Measurements from ENCODE around the gene ATP2B2.

DNA sequence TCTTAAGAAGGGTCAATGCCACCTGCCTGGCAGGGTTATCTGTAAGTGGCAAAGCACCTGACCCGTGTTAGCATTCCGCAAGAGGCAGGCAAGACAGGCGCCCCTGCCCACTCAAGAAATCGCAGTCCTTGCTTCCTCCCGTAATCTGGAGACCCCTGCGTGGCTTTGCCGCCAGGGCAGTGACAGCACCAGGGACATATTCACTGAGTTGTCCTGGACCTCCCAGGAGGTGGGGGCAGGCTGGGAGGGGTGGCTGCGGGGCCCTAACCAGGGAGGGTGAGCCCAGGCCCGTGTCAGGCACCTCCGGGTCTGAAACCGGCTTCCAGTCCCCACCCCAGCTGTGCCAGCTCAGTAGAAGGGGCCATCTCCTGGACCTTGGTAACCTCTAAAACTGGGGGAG lies 168.6 kb downstream of the ATP2B2 start:
- no peak for TF ChIP-seq POLR2A (IDR thresholded peaks at IDR 0.05)
- TF ChIP-seq, protein P1, sequence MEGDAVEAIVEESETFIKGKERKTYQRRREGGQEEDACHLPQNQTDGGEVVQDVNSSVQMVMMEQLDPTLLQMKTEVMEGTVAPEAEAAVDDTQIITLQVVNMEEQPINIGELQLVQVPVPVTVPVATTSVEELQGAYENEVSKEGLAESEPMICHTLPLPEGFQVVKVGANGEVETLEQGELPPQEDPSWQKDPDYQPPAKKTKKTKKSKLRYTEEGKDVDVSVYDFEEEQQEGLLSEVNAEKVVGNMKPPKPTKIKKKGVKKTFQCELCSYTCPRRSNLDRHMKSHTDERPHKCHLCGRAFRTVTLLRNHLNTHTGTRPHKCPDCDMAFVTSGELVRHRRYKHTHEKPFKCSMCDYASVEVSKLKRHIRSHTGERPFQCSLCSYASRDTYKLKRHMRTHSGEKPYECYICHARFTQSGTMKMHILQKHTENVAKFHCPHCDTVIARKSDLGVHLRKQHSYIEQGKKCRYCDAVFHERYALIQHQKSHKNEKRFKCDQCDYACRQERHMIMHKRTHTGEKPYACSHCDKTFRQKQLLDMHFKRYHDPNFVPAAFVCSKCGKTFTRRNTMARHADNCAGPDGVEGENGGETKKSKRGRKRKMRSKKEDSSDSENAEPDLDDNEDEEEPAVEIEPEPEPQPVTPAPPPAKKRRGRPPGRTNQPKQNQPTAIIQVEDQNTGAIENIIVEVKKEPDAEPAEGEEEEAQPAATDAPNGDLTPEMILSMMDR (IDR thresholded peaks at IDR 0.05) = no peak

Data from right lobe of liver (tissue), 4 donors.